RCC 7860 (cell line): ENCODE data around the gene STRIP2.
"Not testable (repeated sequence)": the region's sequence is repeated elsewhere in the genome, so short reads cannot be mapped to it uniquely, and the experiment has no call there.

Experiments used
- DNase-seq: peaks from one replicate; pipeline ENCODE4 v3.0.0-alpha.2; 2015; ENCODE audit warnings: low spot score
- FAIRE-seq: peaks from 2 replicates; lab custom pipeline; 2012; peaks lifted over from hg19 to GRCh38; lab: Jason Lieb, UNC

Gene STRIP2

DNA sequence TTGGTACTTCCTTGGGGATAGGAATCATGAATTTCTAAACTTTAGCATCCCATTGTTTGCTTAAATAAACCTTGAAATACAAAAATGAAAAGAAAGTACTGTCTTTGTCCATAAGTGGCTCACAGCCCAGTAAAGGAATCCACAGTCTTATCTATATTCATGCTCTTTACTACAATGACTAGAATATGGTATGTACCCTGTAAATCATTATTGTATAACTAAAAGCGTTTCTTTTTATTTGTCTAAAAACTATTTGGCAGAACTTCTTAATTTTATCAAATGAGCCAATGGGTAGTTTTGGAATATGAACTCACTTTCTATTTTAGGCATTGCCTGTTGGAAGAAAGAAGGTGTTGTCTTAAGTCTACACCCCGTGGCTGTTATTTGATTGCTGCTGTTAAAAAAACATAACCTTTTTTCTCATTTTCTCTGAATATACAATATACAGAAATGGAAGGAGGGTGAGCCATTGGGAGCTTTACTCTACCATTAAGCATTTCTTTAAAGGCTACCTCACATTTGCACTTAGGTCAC lies 12.4 kb upstream of the STRIP2 start:
- FAIRE-seq (no peak), DNase-seq (no peak)

DNA sequence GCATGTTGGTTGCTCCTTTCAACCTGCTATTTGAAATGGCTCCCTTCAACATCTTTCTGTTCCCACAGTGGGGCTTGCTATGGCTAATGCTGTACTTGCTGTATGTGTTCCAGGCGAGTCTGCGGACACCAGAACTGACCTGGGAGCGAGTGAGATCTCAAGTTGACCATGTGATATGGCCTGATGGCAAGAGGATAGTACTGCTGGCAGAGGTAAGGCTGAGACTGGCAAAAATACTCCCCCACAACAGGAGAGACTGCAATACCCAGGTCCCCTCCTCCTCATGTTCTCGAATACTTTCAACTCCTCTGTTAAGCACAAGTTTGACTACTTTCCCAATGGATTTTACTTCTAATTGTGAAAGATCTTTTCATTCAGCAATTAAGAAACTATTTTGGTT lies 11.5 kb upstream of the STRIP2 start:
- FAIRE-seq (no peak), DNase-seq (no peak)

DNA sequence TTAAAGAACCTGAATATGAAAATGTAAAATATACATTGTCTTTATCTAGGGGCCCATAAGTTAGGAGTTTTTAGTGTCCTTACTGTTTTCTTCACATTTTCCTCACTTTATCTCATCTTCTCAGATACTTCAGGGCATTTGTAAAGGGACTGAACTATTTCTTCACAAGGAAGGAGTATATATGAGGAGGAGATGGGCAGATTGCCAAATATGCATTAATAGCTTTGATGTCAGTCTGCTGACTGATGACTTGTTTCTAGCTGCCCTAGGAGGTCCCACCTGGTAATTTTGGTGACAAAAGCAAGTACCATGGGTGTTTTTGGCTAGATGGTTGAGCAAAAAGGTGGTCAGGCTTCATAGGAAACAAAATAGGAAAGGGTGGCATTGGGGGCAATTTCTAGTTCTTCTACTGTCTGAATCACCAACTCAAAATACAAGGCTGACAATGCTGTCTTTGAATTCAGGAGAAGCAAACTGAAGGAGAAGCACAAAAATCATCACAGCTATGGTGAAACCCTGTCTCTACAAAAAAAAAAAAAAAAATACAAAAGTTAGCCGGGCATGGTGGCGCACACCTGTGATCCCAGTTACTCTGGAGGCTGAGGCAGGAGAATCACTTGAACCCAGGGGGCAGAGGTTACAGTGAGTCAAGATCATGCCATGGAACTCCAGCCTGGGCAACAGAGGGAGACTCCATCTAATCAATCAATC lies 10.4 kb upstream of the STRIP2 start:
- FAIRE-seq = no peak
- no peak for DNase-seq

DNA sequence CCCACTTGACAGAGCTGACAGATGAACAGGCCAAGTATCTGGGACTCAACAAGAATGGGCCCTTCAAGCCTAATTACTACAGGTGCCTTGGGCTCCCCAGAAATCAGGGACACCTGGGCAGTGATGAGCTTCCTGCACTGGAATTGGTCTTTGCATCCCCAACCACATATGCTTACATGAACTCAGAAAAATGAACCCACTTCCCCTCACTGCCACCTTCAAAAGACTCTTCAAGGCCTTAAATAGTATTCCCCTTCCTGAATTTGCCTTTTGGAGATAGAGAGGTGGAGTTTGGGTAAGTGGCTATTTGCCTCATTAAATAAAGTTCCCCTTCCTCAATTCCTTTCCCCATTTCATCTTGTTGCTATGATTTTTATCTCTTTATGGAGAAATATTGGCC lies 7.8 kb upstream of the STRIP2 start:
- DNase-seq (no peak), FAIRE-seq (no peak)

DNA sequence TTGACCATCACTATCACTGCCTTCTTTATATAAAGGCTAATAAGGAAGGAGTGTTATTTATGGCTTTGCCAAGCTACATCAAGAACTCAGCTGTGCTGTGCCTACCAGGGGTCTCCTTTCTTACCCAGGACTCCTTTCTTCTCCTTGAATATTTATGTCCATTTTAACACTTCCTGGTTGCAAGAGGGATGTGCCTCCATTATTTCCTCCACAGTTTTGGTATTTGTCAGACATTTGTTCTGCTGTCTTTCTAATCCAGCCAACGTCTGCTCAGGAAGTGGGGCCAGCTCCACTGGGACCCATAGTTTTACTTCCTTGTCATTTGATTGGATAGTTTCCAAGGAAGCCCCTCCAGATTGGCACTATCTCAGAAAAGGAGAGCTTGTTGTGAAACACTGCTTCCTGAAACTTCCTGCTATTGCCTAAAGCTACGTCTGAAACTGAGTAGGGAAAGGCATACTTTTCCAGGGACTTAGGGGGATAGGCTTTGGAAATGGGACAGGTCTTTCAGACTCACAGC lies 6.6 kb upstream of the STRIP2 start:
- FAIRE-seq = no peak
- DNase-seq = no peak

DNA sequence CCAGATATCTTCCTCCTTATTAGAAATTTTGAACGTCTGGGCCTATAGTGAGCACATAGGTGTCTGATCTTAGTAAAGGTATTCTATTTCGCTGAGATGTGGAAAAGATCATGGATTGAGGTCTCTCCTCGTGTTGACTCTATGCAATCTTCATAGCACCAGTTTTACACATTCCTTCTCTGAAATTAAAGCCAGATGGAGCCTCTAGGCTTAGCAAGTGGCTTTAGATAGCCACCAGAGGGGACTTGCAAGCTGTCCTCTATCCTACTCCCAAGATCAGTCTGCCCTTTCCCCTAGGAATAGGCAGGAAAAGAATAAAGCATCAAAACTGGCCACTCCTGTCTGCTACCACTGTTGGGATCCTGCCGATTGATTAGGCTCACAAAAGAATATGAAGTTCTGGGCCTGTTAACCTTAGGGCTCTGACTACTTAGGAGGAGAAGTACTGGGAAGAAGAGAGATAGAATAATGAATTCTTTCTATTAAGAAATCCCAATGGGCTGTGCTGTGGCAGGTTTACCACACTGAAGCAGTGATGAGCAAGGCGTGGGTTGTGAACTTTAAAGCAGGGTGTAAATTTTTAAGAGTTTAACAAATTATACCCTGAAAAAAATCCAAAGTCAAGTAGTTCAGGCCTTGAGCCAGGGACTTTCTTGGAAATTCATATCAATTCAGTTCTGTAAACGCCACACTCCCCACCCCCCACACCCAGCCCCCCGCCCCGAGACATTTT lies 2.2 kb upstream of the STRIP2 start:
- DNase-seq (no peak), FAIRE-seq (no peak)

DNA sequence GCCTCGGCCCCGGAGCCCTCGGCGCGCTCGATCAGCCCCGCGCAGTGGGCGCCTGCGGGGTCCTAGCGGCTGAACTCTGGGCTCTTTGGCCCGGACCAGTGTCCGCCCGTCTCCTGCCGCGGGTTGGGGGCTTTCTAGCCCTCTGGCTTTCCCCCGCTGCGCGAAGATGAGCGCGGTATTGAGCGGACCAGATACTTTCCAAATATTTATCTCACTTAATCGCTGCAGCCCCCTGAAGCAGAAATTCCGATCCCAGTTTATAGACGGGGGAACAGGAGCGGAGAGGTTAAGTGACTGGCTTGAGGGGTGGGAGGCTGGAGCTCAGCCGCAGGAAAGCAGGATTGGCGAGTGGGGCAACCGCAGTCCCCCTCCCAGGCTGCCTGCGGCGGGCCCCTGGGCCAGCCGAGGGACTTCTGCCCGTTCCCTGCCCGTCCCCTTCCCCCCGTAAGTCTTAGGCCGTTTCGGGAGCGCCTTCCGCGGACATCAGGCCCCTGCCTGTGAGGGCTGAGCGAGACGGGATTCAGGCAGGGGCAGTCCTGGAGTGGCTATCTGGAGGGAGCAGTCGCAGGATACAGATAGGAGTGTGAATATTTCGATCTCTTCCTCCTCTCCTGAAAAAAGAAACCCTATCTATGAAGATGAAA lies 565 bp downstream of the STRIP2 start:
- no peak for DNase-seq
- FAIRE-seq = no peak

DNA sequence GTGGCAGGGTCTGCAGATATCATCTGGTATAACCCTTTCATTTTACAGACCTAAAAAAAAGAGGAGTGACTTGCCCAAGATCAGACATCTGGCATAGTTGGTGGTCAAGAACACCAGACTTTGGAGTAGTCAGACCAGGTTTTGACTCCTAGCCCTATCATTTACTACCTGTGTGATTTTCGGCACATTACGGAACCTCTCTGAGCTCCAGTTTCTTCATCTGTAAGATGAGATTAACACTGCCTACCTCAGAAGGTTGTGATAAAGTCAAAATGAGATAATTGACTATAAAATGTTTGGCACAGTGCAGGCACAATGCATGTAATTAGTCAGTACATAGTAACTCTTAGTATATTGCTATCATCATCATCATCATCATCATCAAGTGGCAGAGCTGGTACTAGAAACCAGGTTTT lies 1.2 kb downstream of the STRIP2 start:
- no peak for FAIRE-seq
- no peak for DNase-seq

DNA sequence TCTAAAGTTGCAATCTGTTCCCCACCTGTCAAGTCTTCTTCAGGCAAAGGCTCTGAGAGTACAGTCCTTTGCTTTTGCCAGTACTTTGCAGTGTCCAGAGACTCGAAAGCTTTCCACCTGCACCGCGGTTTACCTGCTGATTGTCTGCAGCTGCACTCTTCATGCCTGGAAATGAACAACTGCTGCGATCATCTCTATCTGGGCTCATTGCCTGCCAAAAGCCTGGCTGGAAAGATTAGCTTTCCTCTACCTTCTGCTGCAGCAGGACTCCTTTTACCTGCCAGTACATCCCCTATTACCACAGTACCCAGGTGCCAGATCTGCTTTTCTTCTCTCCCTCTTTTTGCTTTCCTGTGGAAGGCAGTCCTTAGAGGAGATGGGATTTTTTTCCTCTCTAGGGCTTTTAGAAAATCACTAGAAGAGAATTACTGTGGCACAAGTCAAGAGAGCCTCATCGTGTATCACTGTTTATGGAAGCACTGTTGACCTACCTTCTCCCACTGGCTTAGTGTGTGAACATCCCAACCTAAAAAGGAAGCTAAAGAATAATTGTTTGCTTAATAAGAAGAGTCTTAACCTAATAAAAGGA lies 2.2 kb downstream of the STRIP2 start:
- no peak for FAIRE-seq
- DNase-seq = no peak

DNA sequence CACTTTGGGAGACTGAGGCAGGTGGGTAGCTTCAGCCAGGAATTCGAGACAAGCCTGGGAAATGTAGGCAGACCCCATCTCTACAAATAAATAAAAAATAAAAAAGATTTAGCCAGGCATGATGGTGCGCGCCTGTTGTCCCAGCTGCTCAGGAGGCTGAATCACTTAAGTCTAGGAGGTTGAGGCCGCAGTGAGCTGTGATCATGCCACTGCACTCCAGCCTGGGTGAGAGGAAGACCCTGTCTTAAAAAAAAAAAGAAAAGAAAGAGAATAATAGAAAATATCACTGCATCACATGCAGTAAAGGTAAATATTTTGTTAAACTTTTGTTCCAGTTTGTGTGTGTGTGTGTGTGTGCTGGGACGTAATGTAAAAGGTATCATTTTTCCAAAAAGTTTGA lies 3.0 kb downstream of the STRIP2 start:
- no peak for FAIRE-seq
- no peak for DNase-seq

DNA sequence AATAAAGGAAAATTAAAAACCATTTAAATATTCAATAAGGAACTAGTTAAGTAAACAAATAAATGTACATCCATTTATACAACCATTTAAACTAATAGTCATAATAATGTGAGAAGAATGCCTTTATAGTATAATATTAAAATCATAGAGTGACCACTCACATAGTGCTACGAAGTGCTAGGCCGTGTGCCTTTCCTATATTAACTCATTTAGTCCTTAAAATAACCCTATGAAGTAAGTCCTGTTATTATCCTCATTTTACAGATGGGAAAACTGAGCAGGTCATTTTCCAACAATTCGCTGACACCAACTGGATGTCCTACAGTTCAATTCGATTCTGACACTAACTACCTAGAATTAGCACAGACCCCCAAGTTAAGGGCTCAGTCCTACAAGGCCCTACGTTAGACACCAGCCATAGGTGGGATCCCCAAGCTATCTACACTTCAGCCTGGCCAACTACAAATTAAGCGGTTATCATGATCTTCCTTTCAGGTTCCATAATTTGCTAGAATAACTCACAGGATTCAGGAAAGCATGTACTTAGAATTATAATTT lies 4.1 kb downstream of the STRIP2 start:
- FAIRE-seq (peak; percentile 62), DNase-seq (no peak)

DNA sequence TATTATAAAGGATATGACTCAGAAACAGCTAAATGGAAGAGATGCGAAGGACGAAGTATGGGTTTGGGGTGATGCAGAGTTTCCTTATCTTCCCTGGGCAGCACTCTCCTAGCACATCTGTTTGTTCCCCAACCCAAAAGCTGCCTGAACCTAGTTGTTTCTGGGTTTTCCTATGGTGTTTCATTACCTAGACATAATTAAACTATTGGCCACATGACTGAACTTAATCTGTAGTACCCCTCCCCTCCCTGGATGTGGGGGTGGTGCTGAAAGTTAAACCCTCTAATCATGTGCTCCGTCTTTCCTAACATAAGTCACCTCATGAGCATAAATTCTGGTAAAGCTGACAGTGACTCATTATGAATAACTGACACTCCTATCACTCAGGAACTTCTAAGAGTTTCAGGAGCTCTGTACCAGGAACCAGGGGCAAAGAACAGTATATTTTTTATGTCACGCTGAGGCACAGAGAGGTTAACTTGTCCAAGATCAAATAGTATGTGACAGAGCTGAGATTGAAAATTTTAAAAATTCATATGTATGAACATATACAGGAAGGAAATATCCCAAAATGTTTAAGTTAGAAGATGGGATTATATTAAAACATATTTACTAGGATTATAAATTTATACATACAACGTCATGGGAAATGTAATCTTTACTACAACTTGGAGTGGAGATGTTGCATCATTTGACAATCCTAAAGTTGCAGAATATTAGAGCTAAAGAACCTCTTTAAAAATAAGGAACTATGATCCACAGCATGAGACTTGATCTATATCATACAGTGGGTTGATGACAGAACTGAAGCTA lies 4.8 kb downstream of the STRIP2 start:
- peak; percentile 91 for DNase-seq
- FAIRE-seq = peak; percentile 97

DNA sequence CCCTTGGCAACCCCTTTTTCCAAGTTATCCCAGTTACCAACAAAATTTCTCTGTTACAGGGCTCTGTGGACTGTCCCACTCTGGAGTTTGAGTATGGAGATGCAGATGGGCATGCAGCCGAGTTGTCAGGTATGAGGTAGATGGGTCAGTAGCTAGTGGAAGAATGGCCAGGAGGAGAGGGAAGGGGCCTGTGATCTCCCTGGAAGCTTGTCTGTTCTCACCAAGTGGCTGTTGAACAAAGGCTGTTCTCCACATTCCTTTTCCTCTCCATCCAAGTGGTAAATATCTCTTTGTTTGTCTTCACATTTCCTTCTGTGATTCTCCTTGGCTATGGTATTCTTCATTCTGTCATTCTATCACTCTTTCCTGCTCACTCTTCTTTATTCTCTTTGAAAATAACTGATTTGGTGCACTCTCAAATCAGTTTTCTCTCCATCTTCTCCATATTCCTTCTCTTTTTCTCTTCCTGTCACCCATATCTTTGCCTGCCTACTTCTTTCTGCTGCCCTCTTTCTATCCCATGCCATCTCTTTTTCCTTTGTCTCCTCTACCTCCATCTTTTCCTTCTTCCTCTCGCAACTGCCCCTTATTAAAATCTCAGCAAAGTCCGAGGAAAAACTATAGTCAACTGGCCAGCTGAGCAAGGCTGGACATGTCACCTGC lies 5.9 kb downstream of the STRIP2 start:
- DNase-seq = no peak
- no peak for FAIRE-seq

DNA sequence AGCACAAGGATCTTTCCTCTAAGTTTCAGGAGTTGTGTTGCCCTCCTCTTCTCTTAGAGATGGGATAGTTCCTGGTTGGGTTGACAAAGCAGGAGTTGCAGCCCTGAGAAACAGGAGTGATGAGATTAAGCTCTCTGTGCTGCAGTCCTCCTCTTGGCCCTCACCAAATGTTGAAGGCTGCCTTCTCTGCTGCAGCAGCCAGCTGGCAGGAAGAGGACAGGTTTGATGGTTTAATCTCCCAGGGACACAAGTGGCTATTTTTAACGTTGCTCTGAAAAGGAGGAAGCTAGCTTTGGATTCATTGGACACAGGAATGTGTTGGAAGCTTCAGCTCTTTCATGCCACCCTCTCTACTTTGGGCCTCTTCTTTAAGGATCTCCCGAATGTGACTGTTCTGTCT lies 9.4 kb downstream of the STRIP2 start:
- FAIRE-seq (no peak), DNase-seq (no peak)

DNA sequence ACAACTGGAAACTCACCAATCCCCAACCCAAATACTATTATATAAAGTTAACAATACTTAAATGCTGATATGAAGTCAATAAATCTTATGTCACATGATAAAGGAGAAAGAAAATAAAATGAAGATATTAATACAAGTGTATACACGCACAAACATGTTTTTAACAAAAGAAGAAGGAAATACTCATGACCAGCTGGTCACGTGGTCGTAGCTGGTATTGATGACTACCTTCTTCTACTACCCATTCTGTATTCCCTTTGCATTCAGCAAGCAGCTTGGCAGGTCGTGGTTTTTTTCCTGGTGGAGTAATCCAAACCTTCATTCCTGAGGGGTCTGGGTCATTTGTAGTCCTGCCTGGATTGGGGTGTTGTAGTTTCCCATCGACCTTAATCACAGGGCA lies 10.5 kb downstream of the STRIP2 start:
- not testable (repeated sequence) for FAIRE-seq, DNase-seq

DNA sequence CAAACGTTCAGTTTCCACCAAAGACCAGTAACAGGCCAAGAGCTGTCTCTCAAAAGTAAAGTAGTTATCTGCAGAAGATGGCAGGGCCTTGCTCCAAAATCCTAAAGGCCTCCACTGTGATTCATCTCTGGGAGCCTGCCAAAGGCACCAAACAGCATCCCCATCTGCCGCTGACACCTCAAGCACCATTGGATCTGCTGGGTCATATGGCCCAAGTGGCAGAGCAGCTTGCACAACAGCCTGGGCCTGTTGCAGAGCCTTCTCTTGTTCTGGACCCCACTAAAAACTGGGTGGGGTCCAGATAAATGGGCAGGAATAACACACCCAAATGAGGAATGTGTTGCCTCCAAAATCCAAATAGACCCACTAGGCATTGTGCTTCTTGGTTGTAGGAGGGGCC lies 12.7 kb downstream of the STRIP2 start:
- DNase-seq, FAIRE-seq: not testable (repeated sequence)

DNA sequence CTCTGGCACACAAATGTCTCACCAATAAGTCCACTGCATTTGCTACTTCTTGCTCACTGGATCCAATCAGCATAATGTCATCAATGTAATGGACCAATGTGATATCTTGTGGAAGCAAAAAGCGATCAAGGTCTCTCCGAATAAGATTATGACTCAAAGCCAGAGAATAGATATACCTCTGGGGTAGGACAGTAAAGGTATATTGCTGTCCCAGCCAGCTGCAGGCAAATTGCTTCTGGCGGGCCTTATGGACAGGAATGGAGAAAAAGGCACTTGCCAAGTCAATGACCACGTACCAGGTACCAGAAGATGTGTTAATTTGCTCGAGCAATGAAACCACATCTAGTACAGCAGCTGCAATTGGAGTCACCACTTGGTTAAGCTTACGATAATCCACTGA lies 13.2 kb downstream of the STRIP2 start:
- DNase-seq, FAIRE-seq: not testable (repeated sequence)

DNA sequence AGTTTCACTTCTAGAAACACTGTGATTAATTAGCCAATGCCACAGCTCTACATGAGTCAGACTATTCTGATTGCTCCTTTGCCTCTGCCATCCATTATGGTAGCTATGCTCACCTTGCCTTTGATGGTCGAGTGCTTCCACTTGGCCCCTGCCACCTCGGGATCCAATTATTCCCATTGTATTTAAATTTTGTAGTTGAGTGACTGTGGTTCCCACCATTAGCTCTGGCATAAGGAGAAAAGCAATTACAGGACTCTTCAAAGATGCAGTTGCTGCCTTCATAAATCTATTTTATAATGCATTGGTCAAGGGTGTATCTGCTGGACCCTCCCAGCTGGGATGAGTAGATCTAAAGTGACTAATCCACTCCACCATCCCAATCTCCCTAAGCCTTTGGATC lies 14.4 kb downstream of the STRIP2 start:
- FAIRE-seq, DNase-seq: not testable (repeated sequence)

DNA sequence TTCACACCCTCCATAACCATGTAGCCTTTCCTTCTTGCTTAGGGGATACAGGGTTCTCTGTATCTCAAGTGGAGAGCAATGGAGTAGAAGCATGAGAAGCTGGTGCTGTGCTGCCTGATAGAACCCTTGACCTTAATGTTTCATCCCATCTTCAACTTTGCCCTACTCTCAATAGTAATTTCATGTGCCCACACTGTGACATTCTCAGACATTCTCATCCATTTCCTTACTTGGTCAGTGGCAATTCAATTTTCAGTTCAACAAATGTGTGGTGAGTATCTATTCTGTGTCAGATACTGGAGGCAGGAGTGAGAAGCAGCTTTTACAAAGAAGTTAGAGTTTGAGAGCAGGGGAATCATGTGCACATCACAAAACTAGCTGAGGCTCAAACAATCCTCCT lies 16.1 kb downstream of the STRIP2 start:
- no peak for FAIRE-seq

More for the DNA sequence above, 16.1 kb downstream of the STRIP2 start:
- no peak for DNase-seq
